HepG2 (cell line): Measurements from ENCODE around the gene CDK5RAP1. TPM values are rescaled to one million over a fixed set of nuclear protein-coding genes. Genes with fewer than 3 reads are reported as not detected.

Experiments
- CBX5 ChIP-seq: sonication (generic); formaldehyde crosslinking; IDR thresholded peaks from 2 replicates; pipeline ENCODE4 v1.4.0; 2020; ENCODE audit warnings: missing genetic modification reagents, borderline replicate concordance
- FOSL2 ChIP-seq: sonication (generic); formaldehyde crosslinking; IDR thresholded peaks from 2 replicates; pipeline ENCODE4 v1.4.0; 2020; ENCODE audit warnings: missing genetic modification reagents
- FOXK1 ChIP-seq: sonication (generic); formaldehyde crosslinking; IDR thresholded peaks from 2 replicates; pipeline ENCODE4 v1.4.0; 2020; ENCODE audit warnings: low read depth, missing genetic modification reagents, borderline replicate concordance
- GFI1 ChIP-seq: sonication (generic); formaldehyde crosslinking; IDR thresholded peaks from 2 replicates; pipeline ENCODE4 v1.5.0; 2020; ENCODE audit warnings: missing genetic modification reagents, mild to moderate bottlenecking, borderline replicate concordance
- MXD3 ChIP-seq: IDR thresholded peaks from 2 replicates; pipeline ENCODE4 v1.6.1; 2016; ENCODE audit warnings: mild to moderate bottlenecking, missing biosample characterization, missing genetic modification reagents
- SOX6 ChIP-seq, 2 experiments: fragments of 450-650 bp in 1 of 2; sonication (generic) in 1 of 2; formaldehyde crosslinking in 1 of 2; IDR thresholded peaks; 2 replicates each; pipeline versions ENCODE4 v1.4.0 to v1.6.1; 2017 to 2020; ENCODE audit warnings: antibody characterized with exemption in 1 of 2, mild to moderate bottlenecking in 1 of 2, missing genetic modification reagents in 1 of 2
- XRCC5 ChIP-seq: fragments of 200-400 bp; formaldehyde crosslinking; optimal IDR thresholded peaks from 2 replicates; pipeline ENCODE3; 2017; ENCODE audit warnings: mild to moderate bottlenecking, low read length
- ZBTB37 ChIP-seq: sonication (generic); formaldehyde crosslinking; IDR thresholded peaks from 2 replicates; pipeline ENCODE4 v1.4.0; 2020; ENCODE audit warnings: mild to moderate bottlenecking, missing genetic modification reagents
- ZNF234 ChIP-seq: sonication (generic); formaldehyde crosslinking; conservative IDR thresholded peaks from 2 replicates; pipeline ENCODE4 v1.5.1; 2020; ENCODE audit warnings: mild to moderate bottlenecking, missing genetic modification reagents
- ZNF275 ChIP-seq: sonication (generic); formaldehyde crosslinking; IDR thresholded peaks from 2 replicates; pipeline ENCODE4 v1.8.0; 2022; ENCODE audit warnings: missing genetic modification reagents, mild to moderate bottlenecking, inconsistent platforms, borderline replicate concordance
- ZNF33A ChIP-seq: sonication (generic); formaldehyde crosslinking; IDR thresholded peaks from 2 replicates; pipeline ENCODE4 v1.5.1; 2020; ENCODE audit warnings: missing genetic modification reagents, mild to moderate bottlenecking, moderate library complexity, borderline replicate concordance
- ZNF580 ChIP-seq: IDR thresholded peaks from 2 replicates; pipeline ENCODE4 v1.6.1; 2016; ENCODE audit warnings: low read depth, borderline replicate concordance
- ZSCAN25 ChIP-seq: sonication (generic); formaldehyde crosslinking; IDR thresholded peaks from 2 replicates; pipeline ENCODE4 v1.8.0; 2022; ENCODE audit warnings: mild to moderate bottlenecking, missing genetic modification reagents
- polyA plus RNA-seq, 8 experiments: library from polyadenylated mRNA; depleted of rRNA in 3 of 8; stranded (reverse) in 7 of 8; unstranded in 1 of 8; fragments of >200 nt; fragmentation: Illumina TruSeq in 4 of 8; extraction: Trizol in 4 of 8; gene quantifications; 2 replicates each; pipeline versions ENCODE4 v1.2.1 to v1.2.3, GENCODE V29; 2011 to 2016; ENCODE audit warnings: low read depth in 4 of 8, missing spikeins in 1 of 8, mixed read lengths in 1 of 8; ENCODE audit not compliant: insufficient read depth in 1 of 8
- total RNA-seq, 5 experiments: library from RNA; depleted of rRNA; stranded (reverse); fragments of >200 nt; fragmentation: Illumina TruSeq; extraction: Trizol; gene quantifications; 2 replicates each; pipeline ENCODE4 v1.2.3, GENCODE V29; 2016; ENCODE audit warnings: low read depth in 1 of 5

The CDK5RAP1 gene
- total and polyA plus RNA-seq, 2 of the 13 experiments (the other 11 are each of a cell fraction or from before 2014, with no cell fraction given): 53.6 to 98.2 TPM

- TF ChIP-seq MXD3 (CRISPR knock-in tag) (no peak), SOX6 (IDR thresholded peaks at IDR 0.05) (no peak), SOX6 (CRISPR knock-in tag; IDR thresholded peaks at IDR 0.05) (no peak), ZNF33A (CRISPR knock-in tag) (no peak), GFI1 (CRISPR knock-in tag) (peak; percentile 60; the same call in 1 of the 2 replicates), ZNF234 (CRISPR knock-in tag) (no peak), XRCC5 (peak; percentile 20), FOXK1 (CRISPR knock-in tag) (0 out of 2 replicates have a peak, but pooled peaks have one; percentile 12), ZBTB37 (CRISPR knock-in tag) (no peak), CBX5 (CRISPR knock-in tag) (peak; percentile 46; the same call in 1 of the 2 replicates), ZNF580 (no peak), FOSL2 (peak; percentile 51; the same call in 1 of the 2 replicates), ZNF275 (CRISPR knock-in tag) (no peak), ZSCAN25 (CRISPR knock-in tag) (no peak)
These were observed 14.6 kb upstream of the CDK5RAP1 start (continued) for GRCh38 chr20:33415948-33416347.
